DOHH2 (cell line): ENCODE results near the gene GPRC5C.

Experiments used
- EZH2phosphoT487 ChIP-seq: fragments of 200-600 bp; sonication (generic); IDR thresholded peaks from 2 replicates; pipeline ENCODE4 v1.6.1; 2017; ENCODE audit warnings: borderline replicate concordance, mild to moderate bottlenecking, antibody characterized with exemption, low read length, moderate library complexity, mixed read lengths
- TF ChIP-seq, protein P1 (sequence below): fragments of 200-600 bp; sonication (generic); IDR thresholded peaks from one replicate; pipeline ENCODE4 v1.5.1; 2014; ENCODE audit warnings: antibody characterized with exemption, mild to moderate bottlenecking, low read depth, low read length; ENCODE audit not compliant: poor library complexity, severe bottlenecking

DNA sequence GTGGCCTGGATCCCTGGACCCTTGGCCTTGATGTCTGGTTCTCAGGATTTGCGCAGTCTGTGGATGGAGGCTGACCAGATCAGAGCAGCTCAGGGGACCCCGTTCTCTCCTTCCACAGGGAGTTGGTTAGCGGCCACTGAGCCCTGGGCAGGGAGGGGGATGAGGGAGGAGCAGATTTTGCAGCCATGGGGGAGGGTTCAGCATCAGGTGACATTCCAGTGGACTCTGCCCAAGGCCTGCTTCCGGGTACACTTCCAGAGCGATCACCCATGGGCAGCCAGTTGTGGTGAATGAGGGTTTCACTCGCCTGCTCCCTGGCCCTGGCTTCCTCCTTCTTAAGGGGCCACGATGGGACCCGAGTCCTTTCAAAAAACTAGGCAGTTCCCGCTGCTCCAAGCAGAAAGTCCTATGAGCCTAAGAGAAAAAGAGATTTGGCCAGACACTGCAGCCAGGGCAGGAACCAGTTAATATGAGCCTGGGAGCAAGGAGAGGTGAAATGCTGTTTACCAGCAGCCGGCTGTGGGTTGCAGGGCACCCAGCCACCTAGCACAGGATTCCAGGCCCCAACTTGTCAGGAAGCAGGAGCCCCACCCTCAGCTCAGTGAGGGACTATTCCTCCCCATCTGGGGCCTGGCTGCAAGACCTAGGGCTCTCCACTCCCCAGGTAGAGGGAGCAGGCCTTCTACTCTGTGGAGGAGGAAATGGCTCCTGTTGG, 4.7 kb upstream of the GPRC5C start:
- TF ChIP-seq, protein P1, sequence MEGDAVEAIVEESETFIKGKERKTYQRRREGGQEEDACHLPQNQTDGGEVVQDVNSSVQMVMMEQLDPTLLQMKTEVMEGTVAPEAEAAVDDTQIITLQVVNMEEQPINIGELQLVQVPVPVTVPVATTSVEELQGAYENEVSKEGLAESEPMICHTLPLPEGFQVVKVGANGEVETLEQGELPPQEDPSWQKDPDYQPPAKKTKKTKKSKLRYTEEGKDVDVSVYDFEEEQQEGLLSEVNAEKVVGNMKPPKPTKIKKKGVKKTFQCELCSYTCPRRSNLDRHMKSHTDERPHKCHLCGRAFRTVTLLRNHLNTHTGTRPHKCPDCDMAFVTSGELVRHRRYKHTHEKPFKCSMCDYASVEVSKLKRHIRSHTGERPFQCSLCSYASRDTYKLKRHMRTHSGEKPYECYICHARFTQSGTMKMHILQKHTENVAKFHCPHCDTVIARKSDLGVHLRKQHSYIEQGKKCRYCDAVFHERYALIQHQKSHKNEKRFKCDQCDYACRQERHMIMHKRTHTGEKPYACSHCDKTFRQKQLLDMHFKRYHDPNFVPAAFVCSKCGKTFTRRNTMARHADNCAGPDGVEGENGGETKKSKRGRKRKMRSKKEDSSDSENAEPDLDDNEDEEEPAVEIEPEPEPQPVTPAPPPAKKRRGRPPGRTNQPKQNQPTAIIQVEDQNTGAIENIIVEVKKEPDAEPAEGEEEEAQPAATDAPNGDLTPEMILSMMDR, result no peak
- no peak for TF ChIP-seq EZH2phosphoT487
